ENCODE data around the gene IRX2. TPM values are rescaled to one million over a fixed set of nuclear protein-coding genes. Genes with fewer than 3 reads are reported as not detected.

Gene IRX2
- polyA plus RNA-seq, 2 donors: 2.1 to 3.0 TPM

DNA sequence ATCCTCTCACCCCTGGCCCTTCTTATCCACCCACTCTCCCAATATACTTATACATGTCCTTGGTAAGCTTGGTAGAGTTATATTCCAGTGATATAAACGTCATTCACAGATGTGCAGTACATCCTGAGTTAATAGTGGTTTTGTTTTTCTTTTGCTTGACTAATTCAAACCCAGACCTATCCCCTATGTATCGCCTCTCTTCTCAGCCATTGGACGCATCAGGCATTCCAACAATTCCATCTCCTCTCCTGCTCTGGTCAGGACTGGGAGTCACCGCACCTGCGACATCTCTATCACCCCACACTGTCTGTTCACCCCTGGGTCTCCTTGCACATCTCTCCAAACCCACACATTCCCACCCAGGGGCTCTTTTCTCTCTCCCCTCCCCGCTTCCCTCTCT is 21.9 kb upstream of the IRX2 start:
- Histone ChIP-seq H3K4me1 (ENCODE audit: control insufficient read depth in 2 of 2, insufficient read depth in 2 of 2, low read length in 1 of 2) (no peaks in the 10 kb centered on the region), H3K9me3 (ENCODE audit: control insufficient read depth in 2 of 2, insufficient read depth in 1 of 2, low read depth in 1 of 2, low read length in 1 of 2) (no peaks in the 10 kb centered on the region), H3K27ac (ENCODE audit: low read depth in 2 of 2, low read length in 1 of 2) (no peak overlapping the region), H3K4me3 (ENCODE audit: low read depth in 1 of 2, low read length in 2 of 2) (no peak overlapping the region), H3K27me3 (ENCODE audit: control insufficient read depth in 1 of 2, insufficient read depth in 2 of 2, low read length in 2 of 2) (no peaks in the 10 kb centered on the region), H3K36me3 (ENCODE audit: control insufficient read depth in 2 of 2, insufficient read depth in 2 of 2, low read length in 1 of 2) (no peaks in the 10 kb centered on the region)
- WGBS, 2 donors: 82 to 83% methylated on average over 6 of the region's 6 CpGs

DNA sequence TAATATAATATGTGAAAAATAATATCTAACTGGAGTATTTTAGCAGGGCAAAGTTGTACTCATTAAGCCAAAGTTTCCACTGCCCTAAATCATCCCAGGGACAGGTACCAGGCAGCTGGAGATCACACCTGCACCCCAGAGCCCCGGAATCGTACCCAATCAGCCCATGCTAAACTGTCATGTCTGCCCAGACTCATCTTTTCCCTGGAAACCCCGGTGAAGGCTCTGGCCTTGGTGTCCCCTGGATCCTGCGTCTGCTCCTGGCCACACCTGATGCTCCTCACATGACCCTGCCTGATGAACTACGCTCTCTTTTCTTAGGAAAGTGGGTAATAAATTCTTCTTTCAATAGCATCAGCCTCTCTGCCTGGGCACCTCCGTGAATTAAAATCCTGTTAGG is 15.6 kb upstream of the IRX2 start:
- no peak overlapping the region for H3K27ac ChIP-seq (ENCODE audit: low read depth in 2 of 2, low read length in 1 of 2)
- H3K36me3 ChIP-seq (ENCODE audit: control insufficient read depth in 2 of 2, insufficient read depth in 2 of 2, low read length in 1 of 2): no peaks in the 10 kb centered on the region
- 78 to 81% methylated on average over 6 of the region's 6 CpGs for WGBS, 2 donors
- no peaks in the 10 kb centered on the region for H3K9me3 ChIP-seq (ENCODE audit: control insufficient read depth in 2 of 2, insufficient read depth in 1 of 2, low read depth in 1 of 2, low read length in 1 of 2)
- H3K4me1 ChIP-seq (ENCODE audit: control insufficient read depth in 2 of 2, insufficient read depth in 2 of 2, low read length in 1 of 2): no peaks in the 10 kb centered on the region
- no peak overlapping the region for H3K4me3 ChIP-seq (ENCODE audit: low read depth in 1 of 2, low read length in 2 of 2)
- no peaks in the 10 kb centered on the region for H3K27me3 ChIP-seq (ENCODE audit: control insufficient read depth in 1 of 2, insufficient read depth in 2 of 2, low read length in 2 of 2)

DNA sequence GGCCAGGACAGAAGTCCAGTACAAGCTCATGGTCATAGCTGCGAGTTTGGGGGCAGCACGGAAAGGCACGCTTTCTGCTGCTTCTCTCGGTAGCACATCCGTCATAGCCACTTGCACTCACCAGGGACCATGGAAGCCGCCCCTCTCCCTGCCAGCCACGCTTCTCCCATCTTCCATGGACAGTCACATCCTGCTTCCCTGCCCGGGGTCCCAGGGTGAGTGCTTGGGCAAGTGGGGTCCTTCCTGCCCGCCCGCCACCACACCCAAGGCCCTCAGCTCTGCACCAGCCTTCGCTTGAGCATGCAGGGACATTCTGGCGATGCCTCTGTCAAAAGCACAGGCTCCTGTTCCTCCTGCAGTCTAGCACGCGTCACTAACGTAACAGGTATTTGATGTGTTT is 13.1 kb upstream of the IRX2 start:
- 70 to 89% methylated on average over 15 of the region's 15 CpGs for WGBS, 2 donors
- Histone ChIP-seq H3K27ac (ENCODE audit: low read depth in 2 of 2, low read length in 1 of 2) (no peak overlapping the region), H3K9me3 (ENCODE audit: control insufficient read depth in 2 of 2, insufficient read depth in 1 of 2, low read depth in 1 of 2, low read length in 1 of 2) (no peaks in the 10 kb centered on the region), H3K4me1 (ENCODE audit: control insufficient read depth in 2 of 2, insufficient read depth in 2 of 2, low read length in 1 of 2) (no peaks in the 10 kb centered on the region), H3K36me3 (ENCODE audit: control insufficient read depth in 2 of 2, insufficient read depth in 2 of 2, low read length in 1 of 2) (no peaks in the 10 kb centered on the region), H3K4me3 (ENCODE audit: low read depth in 1 of 2, low read length in 2 of 2) (no peak overlapping the region), H3K27me3 (ENCODE audit: control insufficient read depth in 1 of 2, insufficient read depth in 2 of 2, low read length in 2 of 2) (no peaks in the 10 kb centered on the region)

DNA sequence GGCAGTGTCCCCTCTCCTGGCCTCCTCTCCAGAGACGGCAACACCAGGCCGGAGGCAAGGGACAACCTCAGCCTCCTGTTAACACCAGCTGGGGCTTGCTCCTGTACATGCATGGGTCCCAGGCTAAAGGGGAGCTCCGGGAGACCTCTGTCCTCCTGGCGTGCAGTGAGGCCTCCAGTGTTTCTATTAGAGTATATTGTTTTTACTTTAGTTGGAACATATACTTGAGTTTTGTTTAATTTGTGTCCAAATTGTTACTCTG is 12.0 kb upstream of the IRX2 start:
- no peak overlapping the region for H3K4me3 ChIP-seq (ENCODE audit: low read depth in 1 of 2, low read length in 2 of 2)
- peaks cover 0 to 2% of the 10 kb centered on the region in 2 donors for H3K4me1 ChIP-seq (ENCODE audit: control insufficient read depth in 2 of 2, insufficient read depth in 2 of 2, low read length in 1 of 2)
- H3K36me3 ChIP-seq (ENCODE audit: control insufficient read depth in 2 of 2, insufficient read depth in 2 of 2, low read length in 1 of 2): no peaks in the 10 kb centered on the region
- H3K27me3 ChIP-seq (ENCODE audit: control insufficient read depth in 1 of 2, insufficient read depth in 2 of 2, low read length in 2 of 2): no peaks in the 10 kb centered on the region
- 85 to 89% methylated on average over 4 of the region's 4 CpGs for WGBS, 2 donors
- no peaks in the 10 kb centered on the region for H3K9me3 ChIP-seq (ENCODE audit: control insufficient read depth in 2 of 2, insufficient read depth in 1 of 2, low read depth in 1 of 2, low read length in 1 of 2)
- no peak overlapping the region for H3K27ac ChIP-seq (ENCODE audit: low read depth in 2 of 2, low read length in 1 of 2)

DNA sequence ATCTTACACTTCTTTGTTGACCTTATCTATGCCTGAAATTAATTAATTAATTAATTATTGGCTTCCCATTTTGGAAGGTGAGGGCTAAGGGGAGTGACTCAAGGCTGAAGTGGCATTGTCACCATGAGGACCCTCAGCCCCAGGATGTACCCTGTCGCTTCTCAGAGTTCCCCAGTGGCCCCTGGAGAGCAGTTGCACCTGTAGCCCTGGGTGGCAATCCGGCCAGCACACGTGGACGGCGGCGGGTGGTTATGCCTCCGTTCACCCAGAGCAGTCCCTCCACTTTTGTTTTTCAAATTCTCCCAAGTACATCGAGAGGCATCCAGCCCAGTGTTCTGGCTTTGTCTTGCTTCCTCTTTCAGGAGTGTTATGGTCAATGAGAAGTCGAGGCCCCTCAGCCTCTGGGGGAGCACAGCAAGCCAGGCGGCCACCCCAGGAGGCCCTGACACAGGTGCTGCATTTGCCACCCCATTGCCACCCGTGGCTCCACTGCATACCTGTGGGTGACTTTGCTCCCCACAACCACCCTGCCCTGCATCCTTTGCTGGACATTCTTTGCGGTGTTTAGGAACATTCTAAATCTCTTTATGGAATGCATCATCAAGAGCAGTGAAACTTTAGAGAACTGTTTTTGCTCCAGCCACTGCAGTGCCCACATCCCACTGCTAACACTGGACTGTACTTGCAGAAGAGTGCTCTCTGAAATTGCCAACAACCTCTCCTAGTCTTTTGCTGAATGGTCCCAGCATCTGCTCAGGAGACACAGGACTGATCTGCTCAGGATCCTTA is 11.5 kb upstream of the IRX2 start:
- Histone ChIP-seq H3K4me1 (ENCODE audit: control insufficient read depth in 2 of 2, insufficient read depth in 2 of 2, low read length in 1 of 2) (peaks cover 0 to 2% of the 10 kb centered on the region in 2 donors), H3K9me3 (ENCODE audit: control insufficient read depth in 2 of 2, insufficient read depth in 1 of 2, low read depth in 1 of 2, low read length in 1 of 2) (no peaks in the 10 kb centered on the region), H3K27ac (ENCODE audit: low read depth in 2 of 2, low read length in 1 of 2) (no peak overlapping the region), H3K27me3 (ENCODE audit: control insufficient read depth in 1 of 2, insufficient read depth in 2 of 2, low read length in 2 of 2) (no peaks in the 10 kb centered on the region), H3K4me3 (ENCODE audit: low read depth in 1 of 2, low read length in 2 of 2) (no peak overlapping the region), H3K36me3 (ENCODE audit: control insufficient read depth in 2 of 2, insufficient read depth in 2 of 2, low read length in 1 of 2) (no peaks in the 10 kb centered on the region)
- WGBS, 2 donors: 79 to 81% methylated on average over 12 of the region's 12 CpGs

DNA sequence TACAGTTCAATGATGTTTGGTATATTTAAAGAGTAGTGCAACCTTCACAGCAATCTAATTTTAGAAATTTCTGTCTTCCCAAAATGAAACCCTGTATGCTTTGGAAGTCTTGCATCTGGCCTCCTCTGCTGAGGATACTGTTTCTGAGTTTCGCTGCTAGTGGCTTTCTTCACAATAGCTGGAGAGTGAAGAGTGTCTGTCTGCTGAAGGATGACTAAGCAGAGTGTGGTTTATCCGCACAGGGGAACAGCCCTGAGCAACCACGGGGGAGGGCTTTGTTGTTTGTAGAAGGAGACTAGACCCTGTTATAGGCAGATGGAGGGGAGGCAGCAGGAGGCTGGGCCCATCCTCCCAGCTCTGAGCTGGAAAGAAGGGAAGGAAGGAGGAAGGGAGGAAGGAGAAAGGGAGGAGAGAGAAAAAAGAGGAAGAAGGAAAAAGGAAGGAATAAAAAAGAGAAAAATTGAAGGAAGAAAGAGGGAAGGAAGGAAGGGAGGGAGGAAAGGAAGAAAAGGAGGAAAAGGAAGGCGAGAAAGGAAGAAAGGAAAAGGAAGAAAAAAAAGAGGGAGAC is 10.5 kb upstream of the IRX2 start:
- H3K4me1 ChIP-seq (ENCODE audit: control insufficient read depth in 2 of 2, insufficient read depth in 2 of 2, low read length in 1 of 2): peaks cover 2% of the 10 kb centered on the region in 2 donors
- no peaks in the 10 kb centered on the region for H3K36me3 ChIP-seq (ENCODE audit: control insufficient read depth in 2 of 2, insufficient read depth in 2 of 2, low read length in 1 of 2)
- H3K9me3 ChIP-seq (ENCODE audit: control insufficient read depth in 2 of 2, insufficient read depth in 1 of 2, low read depth in 1 of 2, low read length in 1 of 2): no peaks in the 10 kb centered on the region
- no peak overlapping the region for H3K4me3 ChIP-seq (ENCODE audit: low read depth in 1 of 2, low read length in 2 of 2)
- 38 to 41% methylated on average over 4 of the region's 4 CpGs for WGBS, 2 donors
- H3K27me3 ChIP-seq (ENCODE audit: control insufficient read depth in 1 of 2, insufficient read depth in 2 of 2, low read length in 2 of 2): no peaks in the 10 kb centered on the region
- no peak overlapping the region for H3K27ac ChIP-seq (ENCODE audit: low read depth in 2 of 2, low read length in 1 of 2)

DNA sequence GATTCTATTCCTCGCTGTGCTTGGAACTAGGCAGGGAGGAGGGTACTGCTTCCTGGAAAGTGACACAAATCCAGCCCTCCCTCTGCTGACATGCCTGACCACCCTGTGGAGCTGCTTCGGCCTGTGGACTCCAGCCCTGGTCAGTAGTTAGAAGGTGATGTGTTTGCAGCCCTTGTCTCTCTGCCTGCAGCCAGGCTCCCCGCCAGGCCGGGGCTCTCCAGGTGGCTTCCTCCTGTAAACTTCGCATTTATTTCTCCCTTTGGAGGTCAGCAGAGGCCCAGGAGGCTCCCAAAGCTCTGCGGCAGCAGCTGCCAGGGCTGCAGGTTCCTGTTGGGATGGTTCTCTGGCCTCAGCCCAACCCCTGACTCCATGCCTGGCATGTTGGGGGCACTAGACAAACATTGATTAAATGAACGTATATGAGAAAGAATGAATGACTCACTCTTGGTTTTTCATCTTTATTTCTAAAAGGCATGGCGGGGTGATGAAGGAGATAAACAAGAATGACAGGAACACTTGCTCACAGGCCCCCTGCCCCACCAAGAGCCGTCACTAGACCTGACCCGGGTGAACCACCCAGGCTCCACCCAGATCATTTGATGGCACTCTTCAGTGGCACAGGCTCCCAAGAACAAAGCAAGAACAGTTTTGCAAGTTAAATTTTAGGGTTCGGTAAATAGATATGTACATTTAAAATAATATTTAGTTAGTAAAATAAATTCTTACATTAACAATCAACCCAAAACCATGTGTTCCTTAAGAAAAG is 8.4 kb upstream of the IRX2 start:
- H3K4me3 ChIP-seq (ENCODE audit: low read depth in 1 of 2, low read length in 2 of 2): no peak overlapping the region
- no peaks in the 10 kb centered on the region for H3K27me3 ChIP-seq (ENCODE audit: control insufficient read depth in 1 of 2, insufficient read depth in 2 of 2, low read length in 2 of 2)
- H3K4me1 ChIP-seq (ENCODE audit: control insufficient read depth in 2 of 2, insufficient read depth in 2 of 2, low read length in 1 of 2): peaks cover 2 to 5% of the 10 kb centered on the region in 2 donors
- 65 to 70% methylated on average over 11 of the region's 11 CpGs for WGBS, 2 donors
- no peaks in the 10 kb centered on the region for H3K9me3 ChIP-seq (ENCODE audit: control insufficient read depth in 2 of 2, insufficient read depth in 1 of 2, low read depth in 1 of 2, low read length in 1 of 2)
- no peak overlapping the region for H3K27ac ChIP-seq (ENCODE audit: low read depth in 2 of 2, low read length in 1 of 2)
- H3K36me3 ChIP-seq (ENCODE audit: control insufficient read depth in 2 of 2, insufficient read depth in 2 of 2, low read length in 1 of 2): no peaks in the 10 kb centered on the region

DNA sequence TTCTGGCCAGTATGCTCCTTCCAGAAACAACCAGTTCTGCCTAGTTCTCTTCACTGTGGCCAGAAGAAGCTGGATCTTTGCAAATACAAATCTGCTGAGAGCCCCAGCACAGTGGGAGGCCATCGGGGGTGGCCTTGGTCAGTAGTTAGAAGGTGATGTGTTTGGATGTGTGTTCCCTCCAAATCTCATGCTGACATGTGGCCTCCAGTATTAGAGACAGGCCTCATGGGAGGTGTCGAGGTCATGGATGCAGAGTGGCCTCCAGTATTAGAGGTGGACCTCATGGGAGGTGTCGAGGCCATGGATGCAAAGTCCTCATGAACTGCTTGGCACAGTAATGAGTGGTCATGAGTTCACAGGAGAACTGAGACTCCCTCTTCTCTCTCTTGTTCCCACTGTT is 7.6 kb upstream of the IRX2 start:
- Histone ChIP-seq H3K27ac (ENCODE audit: low read depth in 2 of 2, low read length in 1 of 2) (no peak overlapping the region), H3K36me3 (ENCODE audit: control insufficient read depth in 2 of 2, insufficient read depth in 2 of 2, low read length in 1 of 2) (no peaks in the 10 kb centered on the region), H3K4me3 (ENCODE audit: low read depth in 1 of 2, low read length in 2 of 2) (no peak overlapping the region), H3K9me3 (ENCODE audit: control insufficient read depth in 2 of 2, insufficient read depth in 1 of 2, low read depth in 1 of 2, low read length in 1 of 2) (no peaks in the 10 kb centered on the region), H3K27me3 (ENCODE audit: control insufficient read depth in 1 of 2, insufficient read depth in 2 of 2, low read length in 2 of 2) (peaks cover 0 to 3% of the 10 kb centered on the region in 2 donors), H3K4me1 (ENCODE audit: control insufficient read depth in 2 of 2, insufficient read depth in 2 of 2, low read length in 1 of 2) (peaks cover 5 to 7% of the 10 kb centered on the region in 2 donors)
- 77 to 82% methylated on average over 3 of the region's 3 CpGs for WGBS, 2 donors

DNA sequence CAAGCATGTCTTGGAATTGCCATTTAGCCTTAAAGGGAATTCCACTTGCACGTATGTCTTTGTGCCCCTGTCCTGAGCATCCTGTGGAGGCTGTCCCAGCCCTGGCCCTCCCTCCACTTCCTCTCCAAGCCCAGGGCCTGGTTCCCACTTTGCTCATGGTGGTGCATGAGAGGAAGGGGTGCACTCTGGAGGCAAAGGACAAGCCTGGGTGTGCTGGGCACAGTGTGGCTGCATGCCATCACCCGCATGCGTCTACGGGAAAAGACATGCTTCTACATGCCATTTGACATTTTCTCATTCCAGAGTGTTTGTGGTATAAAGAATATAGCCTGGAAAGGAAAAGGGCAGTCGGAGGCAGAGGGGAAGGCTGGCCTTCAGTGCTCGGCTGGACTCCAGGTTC is 7.2 kb upstream of the IRX2 start:
- H3K9me3 ChIP-seq (ENCODE audit: control insufficient read depth in 2 of 2, insufficient read depth in 1 of 2, low read depth in 1 of 2, low read length in 1 of 2): no peaks in the 10 kb centered on the region
- WGBS, 2 donors: 63 to 69% methylated on average over 6 of the region's 6 CpGs
- H3K4me1 ChIP-seq (ENCODE audit: control insufficient read depth in 2 of 2, insufficient read depth in 2 of 2, low read length in 1 of 2): peaks cover 5 to 7% of the 10 kb centered on the region in 2 donors
- no peak overlapping the region for H3K4me3 ChIP-seq (ENCODE audit: low read depth in 1 of 2, low read length in 2 of 2)
- no peak overlapping the region for H3K27ac ChIP-seq (ENCODE audit: low read depth in 2 of 2, low read length in 1 of 2)
- H3K27me3 ChIP-seq (ENCODE audit: control insufficient read depth in 1 of 2, insufficient read depth in 2 of 2, low read length in 2 of 2): peaks cover 0 to 3% of the 10 kb centered on the region in 2 donors
- no peaks in the 10 kb centered on the region for H3K36me3 ChIP-seq (ENCODE audit: control insufficient read depth in 2 of 2, insufficient read depth in 2 of 2, low read length in 1 of 2)
